Measurements from ENCODE around the gene ZGPAT. TPM values are rescaled to one million over a fixed set of nuclear protein-coding genes. Genes with fewer than 3 reads are reported as not detected.

The ZGPAT gene
- total RNA-seq, 2 experiments from 2014 or later: 22.4 to 22.5 TPM

GRCh38 chr20:63693733-63694583 is 13.9 kb upstream of the ZGPAT start:
- no peaks in the 10 kb centered on the region for H3K9me3 Mint-ChIP-seq
- intact Hi-C loops (cut with micrococcal nuclease): no loop called here
- DNase-seq: no peak
- no peak for TF ChIP-seq CTCF (IDR thresholded peaks at IDR 0.05)
- POLR2A ChIA-PET: interaction anchor here (0.7 to 1.0 kb wide), 2 partner anchors 36 to 123 kb away, joined by 3 read pairs; partner anchors contain the start of gene RTEL1
- CTCF ChIA-PET: no interaction called here
- H3K27ac Mint-ChIP-seq: peak overlapping the region; percentile 83
- H3K36me3 Mint-ChIP-seq (ENCODE audit: low read depth): peaks cover 18% of the 10 kb centered on the region
- peak overlapping the region; percentile 41 for H3K4me3 Mint-ChIP-seq
- no peak for ATAC-seq
- H3K4me1 Mint-ChIP-seq (ENCODE audit: low read depth): peaks cover 21% of the 10 kb centered on the region
- H3K27me3 Mint-ChIP-seq: no peaks in the 10 kb centered on the region

GRCh38 chr20:63694584-63695423 is 13.0 kb upstream of the ZGPAT start:
- no peak for DNase-seq
- no peak overlapping the region for H3K4me3 Mint-ChIP-seq
- H3K36me3 Mint-ChIP-seq (ENCODE audit: low read depth): peaks cover 18% of the 10 kb centered on the region
- CTCF ChIA-PET: no interaction called here
- no peak for ATAC-seq
- POLR2A ChIA-PET: interaction anchor here (0.7 to 2.7 kb wide), 4 partner anchors 8 to 173 kb away, joined by 3 to 13 read pairs (median 4); partner anchors contain the start of gene RTEL1
- no peaks in the 10 kb centered on the region for H3K9me3 Mint-ChIP-seq
- intact Hi-C loops (cut with micrococcal nuclease): no loop called here
- peaks cover 26% of the 10 kb centered on the region for H3K4me1 Mint-ChIP-seq (ENCODE audit: low read depth)
- H3K27me3 Mint-ChIP-seq: no peaks in the 10 kb centered on the region
- no peak for TF ChIP-seq CTCF (IDR thresholded peaks at IDR 0.05)
- H3K27ac Mint-ChIP-seq: no peak overlapping the region

GRCh38 chr20:63695424-63696305 is 12.2 kb upstream of the ZGPAT start:
- H3K4me1 Mint-ChIP-seq (ENCODE audit: low read depth): peaks cover 26% of the 10 kb centered on the region
- DNase-seq: no peak
- TF ChIP-seq CTCF (IDR thresholded peaks at IDR 0.05): no peak
- CTCF ChIA-PET: interaction anchor here (0.8 kb wide), 1 partner anchor 89 kb away, joined by 3 read pairs; no protein-coding TSS in a partner anchor
- intact Hi-C loops (cut with micrococcal nuclease): no loop called here
- POLR2A ChIA-PET: interaction anchor here (0.8 to 2.7 kb wide), 6 partner anchors 9 to 174 kb away, joined by 3 to 13 read pairs (median 4); partner anchors contain the start of gene ABHD16B
- ATAC-seq: no peak
- H3K4me3 Mint-ChIP-seq: no peak overlapping the region
- H3K36me3 Mint-ChIP-seq (ENCODE audit: low read depth): peaks cover 18% of the 10 kb centered on the region
- no peaks in the 10 kb centered on the region for H3K27me3 Mint-ChIP-seq
- no peaks in the 10 kb centered on the region for H3K9me3 Mint-ChIP-seq
- peak overlapping the region; percentile 25 for H3K27ac Mint-ChIP-seq

GRCh38 chr20:63696306-63696627 is 11.6 kb upstream of the ZGPAT start:
- Mint-ChIP-seq H3K36me3 (ENCODE audit: low read depth) (peaks cover 18% of the 10 kb centered on the region), H3K27ac (peak overlapping the region; percentile 25), H3K27me3 (no peaks in the 10 kb centered on the region), H3K4me1 (ENCODE audit: low read depth) (peaks cover 26% of the 10 kb centered on the region), H3K9me3 (no peaks in the 10 kb centered on the region), H3K4me3 (no peak overlapping the region)
- DNase-seq (peak; percentile 72), ATAC-seq (peak; percentile 75)
- TF ChIP-seq CTCF (IDR thresholded peaks at IDR 0.05): no peak
- intact Hi-C loops (cut with micrococcal nuclease): no loop called here
- ChIA-PET CTCF (interaction anchor here (0.8 kb wide), 1 partner anchor 88 kb away, joined by 3 read pairs; no protein-coding TSS in a partner anchor), POLR2A (interaction anchor here (0.8 to 2.7 kb wide), 5 partner anchors 9 to 174 kb away, joined by 3 to 13 read pairs (median 4); partner anchors contain the start of gene ABHD16B)

All from activated CD8-positive, alpha-beta T cell treated with anti-CD3 and anti-CD28 coated beads for 36 hours (primary cell).